Measurements from ENCODE around the gene PCSK7. TPM values are rescaled to one million over a fixed set of nuclear protein-coding genes. Genes with fewer than 3 reads are reported as not detected.

The PCSK7 gene
- total RNA-seq, 4 donors from 2014 or later: 28.7 to 53.3 (median 45.0) TPM

GRCh38 chr11:117188620-117189081 is 43.2 kb downstream of the PCSK7 start:
- Histone ChIP-seq H3K9me3 (no peaks in the 10 kb centered on the region), H3K4me3 (no peak overlapping the region), H3K27ac (peak overlapping the region in 2 of 4 donors; percentile 17 to 24), H3K36me3 (peaks cover 29 to 96% (median 33%) of the 10 kb centered on the region in 3 donors), H3K4me1 (peaks cover 0 to 29% (median 0%) of the 10 kb centered on the region in 3 donors), H3K27me3 (no peaks in the 10 kb centered on the region)
- intact Hi-C loops (cut with DNase I): no loop called here
- no peak for TF ChIP-seq CTCF (IDR thresholded peaks at IDR 0.05)
- no peak for TF ChIP-seq POLR2A (IDR thresholded peaks at IDR 0.05)
- WGBS, 2 donors: 87 to 94% methylated on average over 7 to 12 of the region's 20 CpGs
- no peak for DNase-seq

- Histone ChIP-seq H3K4me1 (peaks cover 0 to 29% (median 0%) of the 10 kb centered on the region in 3 donors), H3K27ac (peak overlapping the region in 1 of 4 donors; percentile 17), H3K4me3 (no peak overlapping the region), H3K36me3 (peaks cover 25 to 96% (median 33%) of the 10 kb centered on the region in 3 donors), H3K27me3 (no peaks in the 10 kb centered on the region), H3K9me3 (no peaks in the 10 kb centered on the region)
- intact Hi-C loops (cut with DNase I): no loop called here
- no peak for DNase-seq
- WGBS, 2 donors: 90 to 93% methylated on average over 5 to 14 of the region's 16 CpGs
- TF ChIP-seq CTCF (IDR thresholded peaks at IDR 0.05) (no peak), POLR2A (IDR thresholded peaks at IDR 0.05) (no peak)
Measured at GRCh38 chr11:117187799-117188481, 43.9 kb downstream of the PCSK7 start.

- no peak for DNase-seq
- TF ChIP-seq CTCF (IDR thresholded peaks at IDR 0.05) (no peak), POLR2A (IDR thresholded peaks at IDR 0.05) (no peak)
- no peaks in the 10 kb centered on the region for H3K27me3 ChIP-seq
- intact Hi-C loops (cut with DNase I): no loop called here
- peaks cover 0 to 24% (median 0%) of the 10 kb centered on the region in 3 donors for H3K4me1 ChIP-seq
- WGBS, 2 donors: 91% methylated on average over 5 to 13 of the region's 13 CpGs
- H3K36me3 ChIP-seq: peaks cover 20 to 96% (median 36%) of the 10 kb centered on the region in 3 donors
- H3K4me3 ChIP-seq: no peak overlapping the region
- H3K9me3 ChIP-seq: no peaks in the 10 kb centered on the region
- H3K27ac ChIP-seq: no peak overlapping the region
Measured at GRCh38 chr11:117187428-117187798, 44.5 kb downstream of the PCSK7 start.

- no peak for TF ChIP-seq CTCF (IDR thresholded peaks at IDR 0.05)
- TF ChIP-seq POLR2A (IDR thresholded peaks at IDR 0.05): no peak
- DNase-seq: no peak
- H3K36me3 ChIP-seq: peaks cover 16 to 96% (median 35%) of the 10 kb centered on the region in 3 donors
- WGBS, 2 donors: 68 to 81% methylated on average over 4 of the region's 6 CpGs
- H3K27me3 ChIP-seq: no peaks in the 10 kb centered on the region
- intact Hi-C loops (cut with DNase I): no loop called here
- peak overlapping the region in 1 of 4 donors; percentile 50 for H3K27ac ChIP-seq
- H3K4me3 ChIP-seq: no peak overlapping the region
- no peaks in the 10 kb centered on the region for H3K9me3 ChIP-seq
- peaks cover 0 to 23% (median 0%) of the 10 kb centered on the region in 3 donors for H3K4me1 ChIP-seq
Measured at GRCh38 chr11:117187007-117187406, 44.9 kb downstream of the PCSK7 start.

GRCh38 chr11:117186431-117186761 is 45.5 kb downstream of the PCSK7 start:
- no peaks in the 10 kb centered on the region for H3K27me3 ChIP-seq
- H3K36me3 ChIP-seq: peaks cover 10 to 96% (median 31%) of the 10 kb centered on the region in 3 donors
- no CpG with 5 or more reads among the region's 4 CpGs for WGBS, 2 donors
- no peaks in the 10 kb centered on the region for H3K9me3 ChIP-seq
- H3K4me3 ChIP-seq: no peak overlapping the region
- peaks cover 0 to 28% (median 4%) of the 10 kb centered on the region in 3 donors for H3K4me1 ChIP-seq
- TF ChIP-seq CTCF (IDR thresholded peaks at IDR 0.05) (no peak), POLR2A (IDR thresholded peaks at IDR 0.05) (no peak)
- H3K27ac ChIP-seq: peak overlapping the region in 2 of 4 donors; percentile 50 to 52
- intact Hi-C loops (cut with DNase I): no loop called here
- no peak for DNase-seq
